Measurements from ENCODE around the gene CD9.

The CD9 gene

DNA sequence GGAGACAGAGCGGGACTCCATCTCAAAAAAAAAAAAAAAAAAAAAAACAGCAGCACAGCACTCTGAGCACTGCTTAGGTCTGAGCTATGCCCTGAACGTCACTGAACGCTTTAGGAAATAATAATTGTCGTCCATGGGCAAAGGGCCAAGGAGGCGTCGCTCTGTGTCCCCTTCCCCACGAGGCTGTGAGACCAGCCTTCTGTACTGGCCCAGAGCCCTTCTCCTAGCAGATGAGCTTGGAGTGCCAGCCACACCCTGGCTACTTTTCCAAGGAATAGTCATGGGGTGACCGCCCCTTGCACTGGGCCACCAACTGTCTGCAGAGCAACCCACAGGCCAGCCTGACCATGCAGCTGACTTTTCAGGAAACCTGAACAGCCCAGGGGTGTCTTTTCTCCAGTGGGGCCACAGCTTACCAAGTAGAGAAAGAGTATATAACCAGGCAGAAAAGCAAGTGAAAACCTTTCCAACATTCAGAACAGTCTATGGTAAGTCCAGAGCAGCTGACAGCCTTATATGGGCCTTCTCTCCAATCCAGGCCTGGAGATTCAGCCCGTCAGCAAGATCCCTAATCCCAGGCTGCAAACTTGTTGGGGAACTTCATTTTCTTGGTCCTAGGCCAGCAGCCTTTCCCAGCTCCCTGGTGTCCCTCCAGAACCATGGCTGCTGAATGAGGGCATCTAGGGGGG, 28.5 kb downstream of the CD9 start:
- H3K4me1 ChIP-seq (ENCODE audit: control extremely low read depth in 1 of 4, control insufficient read depth in 4 of 4, insufficient read depth in 4 of 4, low read length in 3 of 4) = peaks cover 2 to 54% (median 44%) of the 10 kb centered on the region in 4 experiments
- POLR2A ChIA-PET = no interaction called here
- peaks cover 0 to 5% (median 0%) of the 10 kb centered on the region in 4 experiments for H3K36me3 ChIP-seq (ENCODE audit: control insufficient read depth in 4 of 4, insufficient read depth in 4 of 4, low read length in 3 of 4)
- H3K27ac ChIP-seq (ENCODE audit: insufficient read depth in 1 of 2, low read depth in 1 of 2, low read length in 2 of 2, poor library complexity in 1 of 2, severe bottlenecking in 2 of 2) = no peak overlapping the region
- no peaks in the 10 kb centered on the region for H3K27me3 ChIP-seq (replicated peaks in 2 of 5; ENCODE audit: control insufficient read depth in 4 of 5, insufficient read depth in 5 of 5, low read length in 4 of 5)
- no peaks in the 10 kb centered on the region for H3K9me3 ChIP-seq (ENCODE audit: control extremely low read depth in 1 of 5, control insufficient read depth in 4 of 5, insufficient read depth in 2 of 5, low read depth in 1 of 5, low read length in 4 of 5)
- DNase-seq = no peak
- H3K4me3 ChIP-seq (ENCODE audit: control insufficient read depth in 1 of 7, extremely low read depth in 1 of 7, insufficient read depth in 4 of 7, low read depth in 2 of 7, low read length in 6 of 7) = no peak overlapping the region
- 84% methylated on average over 5 of the region's 9 CpGs for WGBS (ENCODE audit: insufficient coverage)
- CTCF ChIA-PET = interaction anchor here (0.6 to 1.9 kb wide), 9 partner anchors 13 to 165 kb away, joined by 3 to 7 read pairs (median 4); no protein-coding TSS in a partner anchor

DNA sequence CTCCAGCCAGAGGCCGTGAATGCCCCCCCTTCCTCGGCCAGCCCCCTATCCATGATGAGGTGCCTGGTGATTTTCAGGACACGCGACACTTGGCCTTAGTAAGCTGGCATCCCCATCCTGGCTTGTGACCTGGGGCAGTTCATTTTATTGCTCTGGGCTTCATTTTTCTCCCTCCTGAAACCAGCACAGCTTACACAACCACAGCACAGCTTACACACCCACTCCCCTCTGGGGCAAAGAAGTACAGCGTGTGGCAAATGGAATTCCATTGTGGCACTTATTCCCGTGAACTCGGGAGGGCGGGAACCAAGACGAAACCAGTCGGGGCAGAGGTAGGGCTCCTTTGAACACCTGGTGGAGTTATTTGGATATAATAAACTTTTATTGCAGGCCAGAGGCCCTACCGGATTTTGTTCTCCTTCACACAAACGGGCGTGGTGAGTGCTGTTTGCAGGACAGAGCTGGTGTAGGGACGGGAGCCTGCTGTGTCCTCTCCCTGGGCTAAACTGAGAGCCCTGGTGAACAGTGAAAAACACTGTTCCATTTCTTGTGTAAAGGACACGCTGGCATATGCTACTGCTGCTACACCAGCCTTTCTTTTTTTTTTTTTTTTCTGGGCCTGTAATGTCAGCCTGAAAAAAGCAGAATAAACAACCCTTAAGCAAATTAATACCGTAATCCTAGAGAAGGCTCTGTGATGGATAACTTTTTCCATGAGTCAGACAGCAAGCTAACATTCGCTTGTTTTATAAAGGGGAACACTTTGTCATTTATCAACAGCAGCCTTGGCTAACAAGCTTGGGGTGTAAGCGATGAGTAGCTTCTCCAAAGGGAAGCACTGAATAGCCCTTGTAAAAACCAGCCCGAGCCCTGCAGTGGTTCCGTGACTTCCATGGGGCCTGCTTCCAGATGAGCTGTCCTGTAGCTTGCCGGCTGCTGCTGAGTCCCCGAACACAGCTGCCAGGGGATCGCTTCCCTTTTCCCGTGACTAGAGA, 29.3 kb downstream of the CD9 start:
- POLR2A ChIA-PET = interaction anchor here (1.1 to 1.4 kb wide), 4 partner anchors 14 to 241 kb away, joined by 3 to 4 read pairs (median 3); partner anchors contain the start of genes CD9 and VAMP1
- peaks cover 2 to 60% (median 53%) of the 10 kb centered on the region in 4 experiments for H3K4me1 ChIP-seq (ENCODE audit: control extremely low read depth in 1 of 4, control insufficient read depth in 4 of 4, insufficient read depth in 4 of 4, low read length in 3 of 4)
- H3K9me3 ChIP-seq (ENCODE audit: control extremely low read depth in 1 of 5, control insufficient read depth in 4 of 5, insufficient read depth in 2 of 5, low read depth in 1 of 5, low read length in 4 of 5) = no peaks in the 10 kb centered on the region
- H3K27me3 ChIP-seq (replicated peaks in 2 of 5; ENCODE audit: control insufficient read depth in 4 of 5, insufficient read depth in 5 of 5, low read length in 4 of 5) = no peaks in the 10 kb centered on the region
- WGBS (ENCODE audit: insufficient coverage) = 82% methylated on average over 19 of the region's 24 CpGs
- peak overlapping the region in 1 of 2 experiments; percentile 8 for H3K27ac ChIP-seq (ENCODE audit: insufficient read depth in 1 of 2, low read depth in 1 of 2, low read length in 2 of 2, poor library complexity in 1 of 2, severe bottlenecking in 2 of 2)
- H3K4me3 ChIP-seq (ENCODE audit: control insufficient read depth in 1 of 7, extremely low read depth in 1 of 7, insufficient read depth in 4 of 7, low read depth in 2 of 7, low read length in 6 of 7) = no peak overlapping the region
- CTCF ChIA-PET = interaction anchor here (0.6 to 1.9 kb wide), 13 partner anchors 12 to 173 kb away, joined by 3 to 7 read pairs (median 3); partner anchors contain the start of gene CD9
- DNase-seq = peak in 1 of 3 donors; percentile 53
- peaks cover 0 to 5% (median 0%) of the 10 kb centered on the region in 4 experiments for H3K36me3 ChIP-seq (ENCODE audit: control insufficient read depth in 4 of 4, insufficient read depth in 4 of 4, low read length in 3 of 4)

DNA sequence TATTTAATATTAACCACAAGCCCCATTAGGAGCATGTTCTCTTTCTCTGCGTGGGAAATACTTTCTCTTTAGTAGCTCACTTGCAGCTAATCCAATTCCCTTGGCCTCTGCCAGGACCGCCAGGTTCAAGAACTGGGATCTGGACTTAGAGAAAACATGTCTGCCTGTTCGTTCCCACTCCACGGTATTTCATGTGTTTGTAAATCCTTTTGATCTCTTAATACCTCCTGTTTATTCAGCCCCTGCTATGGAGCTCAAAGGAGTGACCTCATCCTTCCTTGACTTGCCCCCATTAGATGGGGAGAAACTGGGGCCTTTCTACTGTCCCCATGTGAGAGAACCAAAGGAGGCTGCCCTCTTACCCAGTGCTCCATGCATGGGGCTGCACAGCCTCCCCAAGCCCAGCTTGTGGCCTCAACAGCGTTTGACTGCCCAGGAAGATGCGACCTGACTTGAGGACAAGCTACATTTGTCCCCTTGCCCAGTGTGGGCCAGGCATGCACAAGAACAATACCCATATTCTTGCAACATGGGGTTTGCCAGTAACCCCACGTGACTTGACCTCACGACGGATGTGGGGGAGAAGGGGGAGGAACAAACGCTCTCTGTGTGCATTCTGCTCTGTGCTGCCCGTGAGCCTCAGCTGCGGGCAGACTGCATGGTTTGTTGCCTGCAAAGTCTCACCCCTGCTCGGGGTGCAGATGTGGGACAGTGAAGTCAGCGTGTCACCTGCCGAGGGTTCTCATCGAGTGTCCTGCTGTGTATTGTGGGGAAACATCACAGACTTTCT, 30.3 kb downstream of the CD9 start:
- WGBS (ENCODE audit: insufficient coverage) = 75% methylated on average over 13 of the region's 16 CpGs
- Histone ChIP-seq H3K36me3 (ENCODE audit: control insufficient read depth in 4 of 4, insufficient read depth in 4 of 4, low read length in 3 of 4) (peaks cover 0 to 7% (median 0%) of the 10 kb centered on the region in 4 experiments), H3K27me3 (replicated peaks in 2 of 5; ENCODE audit: control insufficient read depth in 4 of 5, insufficient read depth in 5 of 5, low read length in 4 of 5) (no peaks in the 10 kb centered on the region), H3K4me3 (ENCODE audit: control insufficient read depth in 1 of 7, extremely low read depth in 1 of 7, insufficient read depth in 4 of 7, low read depth in 2 of 7, low read length in 6 of 7) (no peak overlapping the region), H3K4me1 (ENCODE audit: control extremely low read depth in 1 of 4, control insufficient read depth in 4 of 4, insufficient read depth in 4 of 4, low read length in 3 of 4) (peaks cover 2 to 68% (median 54%) of the 10 kb centered on the region in 4 experiments), H3K27ac (ENCODE audit: insufficient read depth in 1 of 2, low read depth in 1 of 2, low read length in 2 of 2, poor library complexity in 1 of 2, severe bottlenecking in 2 of 2) (peak overlapping the region in 1 of 2 experiments; percentile 8), H3K9me3 (ENCODE audit: control extremely low read depth in 1 of 5, control insufficient read depth in 4 of 5, insufficient read depth in 2 of 5, low read depth in 1 of 5, low read length in 4 of 5) (no peaks in the 10 kb centered on the region)
- ChIA-PET POLR2A (interaction anchor here (1.1 to 1.4 kb wide), 5 partner anchors 15 to 240 kb away, joined by 3 to 4 read pairs (median 3); partner anchors contain the start of genes CD9 and VAMP1), CTCF (interaction anchor here (0.7 to 1.5 kb wide), 9 partner anchors 23 to 174 kb away, joined by 3 to 6 read pairs (median 3); partner anchors contain the start of gene CD9)
- DNase-seq = peak; percentile 64 to 85 (median 81)

DNA sequence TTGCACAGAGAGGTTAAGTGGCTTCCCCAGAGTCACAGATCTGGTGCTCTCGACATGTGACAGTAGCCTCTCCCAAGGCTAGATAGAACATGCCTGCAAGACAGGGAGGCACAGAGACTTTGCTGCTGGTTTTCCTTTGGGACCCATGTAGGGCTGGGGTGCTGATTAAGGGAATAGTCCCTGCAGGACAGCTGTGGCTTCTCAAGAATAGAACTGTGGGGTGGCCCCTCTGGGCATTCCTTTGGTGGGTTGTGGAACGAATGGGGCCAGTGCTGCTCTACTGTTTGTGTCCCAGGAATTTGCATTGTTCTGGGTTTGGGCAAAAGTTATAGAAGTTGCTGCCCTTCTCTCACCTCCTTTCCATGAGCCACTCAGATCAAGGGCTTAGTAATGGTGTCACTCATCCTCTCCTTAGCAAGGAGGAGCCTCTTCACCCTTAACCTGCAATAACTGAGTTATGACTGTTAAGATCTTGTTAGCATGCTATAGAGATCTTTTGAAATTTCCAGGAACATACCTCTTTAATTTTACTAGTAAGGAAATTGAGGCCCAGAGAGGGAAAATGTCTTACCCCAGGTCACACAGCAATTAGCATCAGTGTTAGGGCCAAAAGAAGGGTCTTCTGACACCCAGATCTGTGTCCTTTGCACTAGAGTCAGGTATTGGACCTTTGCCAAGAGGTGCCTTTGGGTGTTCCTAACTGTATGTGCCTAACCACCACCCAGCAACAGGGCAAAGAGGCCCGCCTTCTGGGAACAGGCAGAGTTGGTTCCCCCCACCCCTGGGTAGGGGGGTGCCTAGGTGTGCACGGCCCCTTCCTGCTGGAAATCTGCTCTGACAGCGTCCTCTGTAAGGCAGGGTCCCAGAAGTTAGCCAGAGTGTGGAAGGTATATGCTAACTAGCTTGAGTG, 31.4 kb downstream of the CD9 start:
- H3K4me1 ChIP-seq (ENCODE audit: control extremely low read depth in 1 of 4, control insufficient read depth in 4 of 4, insufficient read depth in 4 of 4, low read length in 3 of 4) = peaks cover 2 to 67% (median 47%) of the 10 kb centered on the region in 4 experiments
- ChIA-PET POLR2A (interaction anchor here (1.2 to 1.4 kb wide), 2 partner anchors 31 to 64 kb away, joined by 3 read pairs; partner anchors contain the start of gene CD9), CTCF (interaction anchor here (1.1 to 1.3 kb wide), 3 partner anchors 30 to 157 kb away, joined by 3 to 5 read pairs (median 4); no protein-coding TSS in a partner anchor)
- peaks cover 0 to 13% (median 0%) of the 10 kb centered on the region in 4 experiments for H3K36me3 ChIP-seq (ENCODE audit: control insufficient read depth in 4 of 4, insufficient read depth in 4 of 4, low read length in 3 of 4)
- H3K27me3 ChIP-seq (replicated peaks in 2 of 5; ENCODE audit: control insufficient read depth in 4 of 5, insufficient read depth in 5 of 5, low read length in 4 of 5) = no peaks in the 10 kb centered on the region
- DNase-seq = no peak
- 93% methylated on average over 5 of the region's 5 CpGs for WGBS (ENCODE audit: insufficient coverage)
- no peaks in the 10 kb centered on the region for H3K9me3 ChIP-seq (ENCODE audit: control extremely low read depth in 1 of 5, control insufficient read depth in 4 of 5, insufficient read depth in 2 of 5, low read depth in 1 of 5, low read length in 4 of 5)
- H3K4me3 ChIP-seq (ENCODE audit: control insufficient read depth in 1 of 7, extremely low read depth in 1 of 7, insufficient read depth in 4 of 7, low read depth in 2 of 7, low read length in 6 of 7) = no peak overlapping the region
- H3K27ac ChIP-seq (ENCODE audit: insufficient read depth in 1 of 2, low read depth in 1 of 2, low read length in 2 of 2, poor library complexity in 1 of 2, severe bottlenecking in 2 of 2) = no peak overlapping the region

DNA sequence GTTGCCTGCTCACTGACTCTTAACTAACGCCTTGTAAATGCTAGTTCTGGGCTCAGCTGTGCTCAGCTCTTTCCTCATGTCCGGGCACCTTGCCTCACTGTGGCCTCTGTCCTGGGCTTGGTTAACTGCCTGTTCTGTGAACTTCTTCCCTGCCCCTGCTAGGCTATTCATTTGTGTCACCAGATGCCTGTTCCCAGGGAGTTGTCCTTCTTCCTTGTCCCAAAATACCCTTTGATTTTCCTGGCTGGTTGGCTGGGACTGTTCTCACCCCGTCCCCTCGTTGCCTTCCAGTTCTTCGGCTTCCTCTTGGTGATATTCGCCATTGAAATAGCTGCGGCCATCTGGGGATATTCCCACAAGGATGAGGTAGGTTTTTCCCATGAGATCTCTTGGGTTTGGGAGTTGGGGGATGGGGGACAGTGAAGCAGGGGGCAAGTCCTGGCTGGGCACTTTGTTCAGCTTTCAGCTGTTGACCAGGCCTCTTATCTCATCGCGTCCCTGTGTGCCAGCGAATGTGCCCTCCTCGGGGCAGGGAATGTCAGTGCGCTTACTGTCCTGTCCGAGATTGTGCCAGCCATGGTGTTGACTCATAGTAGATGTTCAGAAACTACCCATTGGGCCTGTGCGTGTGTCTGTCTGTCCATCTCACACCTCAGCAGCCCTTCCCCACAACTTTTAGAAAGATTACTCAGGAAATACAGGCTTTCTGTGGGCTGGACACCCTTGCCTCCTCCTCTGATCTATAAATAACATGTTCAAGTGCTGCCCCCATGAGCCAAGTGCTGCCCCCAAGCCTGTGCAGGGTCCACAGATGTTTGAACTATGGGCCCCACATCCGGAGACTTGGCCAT, 33.1 kb downstream of the CD9 start:
- CTCF ChIA-PET = interaction anchor here (0.9 to 1.9 kb wide), 9 partner anchors 29 to 195 kb away, joined by 3 to 12 read pairs (median 4); no protein-coding TSS in a partner anchor
- H3K4me1 ChIP-seq (ENCODE audit: control extremely low read depth in 1 of 4, control insufficient read depth in 4 of 4, insufficient read depth in 4 of 4, low read length in 3 of 4) = peaks cover 2 to 64% (median 45%) of the 10 kb centered on the region in 4 experiments
- WGBS (ENCODE audit: insufficient coverage) = 85% methylated on average over 10 of the region's 15 CpGs
- H3K27me3 ChIP-seq (replicated peaks in 2 of 5; ENCODE audit: control insufficient read depth in 4 of 5, insufficient read depth in 5 of 5, low read length in 4 of 5) = no peaks in the 10 kb centered on the region
- H3K9me3 ChIP-seq (ENCODE audit: control extremely low read depth in 1 of 5, control insufficient read depth in 4 of 5, insufficient read depth in 2 of 5, low read depth in 1 of 5, low read length in 4 of 5) = no peaks in the 10 kb centered on the region
- peak; percentile 31 to 61 (median 52) for DNase-seq
- H3K4me3 ChIP-seq (ENCODE audit: control insufficient read depth in 1 of 7, extremely low read depth in 1 of 7, insufficient read depth in 4 of 7, low read depth in 2 of 7, low read length in 6 of 7) = no peak overlapping the region
- POLR2A ChIA-PET = no interaction called here
- H3K36me3 ChIP-seq (ENCODE audit: control insufficient read depth in 4 of 4, insufficient read depth in 4 of 4, low read length in 3 of 4) = peaks cover 0 to 11% (median 0%) of the 10 kb centered on the region in 4 experiments
- H3K27ac ChIP-seq (ENCODE audit: insufficient read depth in 1 of 2, low read depth in 1 of 2, low read length in 2 of 2, poor library complexity in 1 of 2, severe bottlenecking in 2 of 2) = no peak overlapping the region

Data from common myeloid progenitor, CD34-positive (primary cell).